ENCODE data around the gene SCAMP1. TPM values are rescaled to one million over a fixed set of nuclear protein-coding genes. Genes with fewer than 3 reads are reported as not detected.

Gene SCAMP1
- total RNA-seq, 1 donor from 2014 or later: 42.8 TPM

DNA sequence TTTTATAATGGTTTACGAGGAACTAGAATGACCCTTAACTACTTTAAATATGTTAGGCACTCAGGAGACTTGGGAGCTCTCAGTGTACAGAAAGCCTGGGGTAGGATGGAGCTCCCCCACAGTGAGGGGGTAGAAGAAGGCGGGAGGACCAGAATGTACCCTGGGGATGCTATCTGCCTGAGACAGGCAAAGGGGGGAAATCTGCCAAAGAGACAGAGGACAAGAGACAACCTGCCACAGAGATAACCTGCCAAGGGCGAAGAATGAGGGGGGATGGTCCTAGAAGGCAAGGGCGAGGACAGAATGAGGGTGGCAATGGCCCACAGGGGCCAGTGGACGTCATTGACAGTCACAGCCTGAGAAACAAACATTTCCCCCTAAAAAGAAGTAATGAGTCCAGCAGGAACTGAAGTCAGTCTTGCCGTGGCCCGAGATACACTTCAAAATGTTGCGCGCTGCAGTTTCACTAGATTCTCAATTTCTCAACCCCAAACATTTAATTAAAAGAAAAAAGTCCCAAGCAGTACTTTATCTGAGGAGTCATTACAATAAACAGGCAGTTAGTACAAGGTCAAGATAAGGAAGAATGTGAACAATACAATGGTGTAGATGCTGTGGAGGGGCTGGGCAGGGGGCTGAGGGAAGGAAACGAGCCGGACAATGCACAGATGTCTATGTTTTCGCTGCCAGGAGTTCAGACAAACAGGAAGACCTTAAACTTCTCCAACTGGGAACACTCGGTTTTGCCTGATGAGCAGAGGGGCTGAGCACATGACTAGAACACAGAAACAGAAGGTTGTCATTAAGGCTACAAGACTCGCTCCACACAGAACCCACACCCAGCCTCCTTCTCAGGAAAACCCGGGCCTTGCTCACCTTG lies 163.1 kb downstream of the SCAMP1 start:
- H3K9me3 ChIP-seq: no peaks in the 10 kb centered on the region
- H3K4me3 ChIP-seq: no peak overlapping the region
- no peaks in the 10 kb centered on the region for H3K27me3 ChIP-seq (ENCODE audit: low read depth)
- intact Hi-C loops (cut with DNase I): no loop called here
- DNase-seq: no peak
- no peak for ATAC-seq
- peak overlapping the region; percentile 64 for H3K27ac ChIP-seq
- TF ChIP-seq, protein P1, sequence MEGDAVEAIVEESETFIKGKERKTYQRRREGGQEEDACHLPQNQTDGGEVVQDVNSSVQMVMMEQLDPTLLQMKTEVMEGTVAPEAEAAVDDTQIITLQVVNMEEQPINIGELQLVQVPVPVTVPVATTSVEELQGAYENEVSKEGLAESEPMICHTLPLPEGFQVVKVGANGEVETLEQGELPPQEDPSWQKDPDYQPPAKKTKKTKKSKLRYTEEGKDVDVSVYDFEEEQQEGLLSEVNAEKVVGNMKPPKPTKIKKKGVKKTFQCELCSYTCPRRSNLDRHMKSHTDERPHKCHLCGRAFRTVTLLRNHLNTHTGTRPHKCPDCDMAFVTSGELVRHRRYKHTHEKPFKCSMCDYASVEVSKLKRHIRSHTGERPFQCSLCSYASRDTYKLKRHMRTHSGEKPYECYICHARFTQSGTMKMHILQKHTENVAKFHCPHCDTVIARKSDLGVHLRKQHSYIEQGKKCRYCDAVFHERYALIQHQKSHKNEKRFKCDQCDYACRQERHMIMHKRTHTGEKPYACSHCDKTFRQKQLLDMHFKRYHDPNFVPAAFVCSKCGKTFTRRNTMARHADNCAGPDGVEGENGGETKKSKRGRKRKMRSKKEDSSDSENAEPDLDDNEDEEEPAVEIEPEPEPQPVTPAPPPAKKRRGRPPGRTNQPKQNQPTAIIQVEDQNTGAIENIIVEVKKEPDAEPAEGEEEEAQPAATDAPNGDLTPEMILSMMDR (IDR thresholded peaks at IDR 0.05): no peak
- no peaks in the 10 kb centered on the region for H3K36me3 ChIP-seq
- H3K4me1 ChIP-seq: peaks cover 65% of the 10 kb centered on the region

DNA sequence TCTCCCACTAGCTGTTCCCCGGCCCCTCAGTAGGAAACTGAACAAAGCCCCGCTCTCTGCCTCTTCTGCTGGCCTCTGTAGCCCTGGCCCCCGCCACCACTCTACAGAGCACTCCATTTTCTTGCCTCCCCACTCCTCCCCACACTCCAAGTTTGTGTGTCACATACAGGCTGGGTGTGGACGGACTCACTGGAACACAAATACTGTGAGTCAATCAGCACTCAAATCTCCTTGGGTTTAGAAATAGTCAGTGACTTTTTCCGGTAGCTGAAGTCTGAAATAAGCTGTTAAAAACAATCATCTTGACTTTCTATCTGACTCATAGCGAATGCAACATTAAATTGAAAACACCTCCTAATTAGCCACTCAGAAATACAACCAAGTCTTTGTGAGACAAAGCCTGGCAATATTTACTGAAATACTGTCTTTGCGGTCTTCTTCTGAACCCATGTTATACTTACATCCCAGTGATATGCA lies 165.7 kb downstream of the SCAMP1 start:
- intact Hi-C loops (cut with DNase I): no loop called here

DNA sequence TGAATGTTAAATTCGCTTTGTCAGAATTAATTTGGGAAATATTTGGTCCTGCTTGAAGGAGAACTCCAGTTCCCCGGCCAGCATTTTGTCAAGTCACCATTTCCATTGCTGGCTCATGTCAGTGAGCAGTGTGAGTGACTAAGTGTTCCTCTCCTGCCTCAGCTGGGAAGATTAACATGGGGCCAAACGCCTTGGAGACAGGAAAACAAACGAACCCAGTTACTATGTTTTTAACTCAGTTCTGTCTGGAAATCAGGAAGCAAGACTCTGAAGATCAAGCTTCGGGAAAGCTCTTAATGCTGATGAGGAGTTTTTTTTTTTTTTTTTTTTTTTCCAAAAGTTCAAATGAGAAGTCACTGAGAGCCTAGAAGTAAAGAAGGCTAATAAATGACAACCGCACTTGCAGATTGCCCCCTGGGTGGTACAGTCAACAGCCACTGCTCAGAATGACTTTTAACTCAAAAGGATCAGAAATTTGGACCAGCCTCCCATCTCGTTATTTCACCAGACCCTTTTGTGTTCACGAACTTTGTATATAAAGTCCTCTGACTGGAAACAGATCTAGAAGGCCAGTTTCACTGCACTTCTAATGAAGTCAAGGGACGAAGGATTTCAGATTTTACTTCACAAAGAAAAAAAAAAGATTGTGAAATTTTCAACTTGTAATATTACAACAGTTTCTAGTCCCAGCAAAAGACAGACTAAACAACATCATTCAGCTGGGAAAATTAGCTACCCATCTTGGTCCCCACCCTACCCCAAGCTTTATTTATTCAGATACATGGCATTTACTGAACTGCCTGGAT lies 166.8 kb downstream of the SCAMP1 start:
- DNase-seq (peak; percentile 54), ATAC-seq (peak; percentile 87 to 92)
- TF ChIP-seq, protein P1 (IDR thresholded peaks at IDR 0.05): no peak
- Histone ChIP-seq H3K4me3 (no peak overlapping the region), H3K36me3 (no peaks in the 10 kb centered on the region), H3K27me3 (ENCODE audit: low read depth) (no peaks in the 10 kb centered on the region), H3K4me1 (peaks cover 61% of the 10 kb centered on the region), H3K27ac (peak overlapping the region; percentile 76), H3K9me3 (no peaks in the 10 kb centered on the region)
- intact Hi-C loops (cut with DNase I): no loop called here

More for the DNA sequence above, 165.7 kb downstream of the SCAMP1 start:
- H3K4me1 ChIP-seq: peaks cover 61% of the 10 kb centered on the region
- H3K4me3 ChIP-seq: no peak overlapping the region
- DNase-seq: no peak
- H3K27me3 ChIP-seq (ENCODE audit: low read depth): no peaks in the 10 kb centered on the region
- peak; percentile 27 to 76 for ATAC-seq
- peak overlapping the region; percentile 76 for H3K27ac ChIP-seq
- H3K9me3 ChIP-seq: no peaks in the 10 kb centered on the region
- TF ChIP-seq, protein P1 (IDR thresholded peaks at IDR 0.05): no peak
- H3K36me3 ChIP-seq: no peaks in the 10 kb centered on the region

DNA sequence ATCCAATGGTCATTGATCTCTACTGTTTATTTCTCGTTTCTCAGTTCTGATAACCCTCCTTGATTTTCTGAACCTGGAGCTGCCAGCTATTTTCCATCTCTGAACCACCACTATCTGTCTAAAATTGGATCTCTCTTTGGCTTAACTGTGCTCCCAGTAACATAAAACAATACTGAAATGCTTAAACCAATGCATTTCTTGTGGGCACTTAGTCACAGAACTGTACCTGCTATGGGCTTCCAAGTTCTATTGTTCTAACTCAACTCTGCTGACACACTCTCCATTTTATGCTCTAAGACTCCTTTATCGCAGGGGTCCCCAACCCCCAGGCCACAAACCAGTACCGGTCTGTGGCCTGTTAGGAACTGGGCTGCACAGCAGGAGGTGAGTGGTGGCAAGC lies 167.5 kb downstream of the SCAMP1 start:
- Histone ChIP-seq H3K27ac (peak overlapping the region; percentile 76), H3K4me3 (no peak overlapping the region), H3K27me3 (ENCODE audit: low read depth) (no peaks in the 10 kb centered on the region), H3K4me1 (peaks cover 59% of the 10 kb centered on the region), H3K9me3 (no peaks in the 10 kb centered on the region), H3K36me3 (no peaks in the 10 kb centered on the region)
- intact Hi-C loops (cut with DNase I): no loop called here
- ATAC-seq (no peak), DNase-seq (no peak)
- TF ChIP-seq, protein P1 (IDR thresholded peaks at IDR 0.05): no peak

Other genes starting within 250 kb of the SCAMP1 start
- 40.0 TPM for gene AP3B1, start 65.9 kb upstream of the SCAMP1 start, total RNA-seq

Measured in lower lobe of right lung (tissue), 2 donors.